NOMO-1 treated with DMSO at 0.1 percent for 48 hours (cell line): Measurements from ENCODE around the gene UGDH.
A peak's percentile ranks its signal among the peaks of the same experiment; 100 is the strongest.
"Not testable (repeated sequence)": the region's sequence is repeated elsewhere in the genome, so short reads cannot be mapped to it uniquely, and the experiment has no call there.

Experiments used
- DNase-seq: peaks from one replicate; lab custom pipeline; 2025; ENCODE audit not compliant: unreplicated experiment; lab: John Stamatoyannopoulos, UW

UGDH gene

GRCh38 chr4:39527296-39528060 is at the start of gene UGDH:
Gene UGDH (minus strand): TSS chr4:39527439. CDS start chr4:39521512, 5,927 bp downstream.
- peak; percentile 96 for DNase-seq

GRCh38 chr4:39574946-39575345 is 47.7 kb upstream of the UGDH start:
- DNase-seq: no peak

- DNase-seq: no peak
Observed at GRCh38 chr4:39571504-39571903, 44.3 kb upstream of the UGDH start.

GRCh38 chr4:39571054-39571453 is 43.8 kb upstream of the UGDH start:
- no peak for DNase-seq

- no peak for DNase-seq
Observed at GRCh38 chr4:39569209-39569608, 42.0 kb upstream of the UGDH start.

- DNase-seq: peak; percentile 30
Observed at GRCh38 chr4:39568805-39569204, 41.6 kb upstream of the UGDH start.

GRCh38 chr4:39565878-39566600 is 38.8 kb upstream of the UGDH start:
- no peak for DNase-seq

- no peak for DNase-seq
Observed at GRCh38 chr4:39563346-39563847, 36.2 kb upstream of the UGDH start.

GRCh38 chr4:39562792-39563191 is 35.6 kb upstream of the UGDH start:
- DNase-seq: no peak

- DNase-seq: no peak
Observed at GRCh38 chr4:39559626-39560025, 32.4 kb upstream of the UGDH start.

GRCh38 chr4:39555472-39555871 is 28.2 kb upstream of the UGDH start:
- no peak for DNase-seq

GRCh38 chr4:39548425-39549067 is 21.3 kb upstream of the UGDH start:
- no peak for DNase-seq

GRCh38 chr4:39544580-39545315 is 17.5 kb upstream of the UGDH start:
- no peak for DNase-seq

- DNase-seq: not testable (repeated sequence)
Observed at GRCh38 chr4:39544080-39544479, 16.8 kb upstream of the UGDH start.

- DNase-seq: no peak
Observed at GRCh38 chr4:39543034-39543433, 15.8 kb upstream of the UGDH start.

GRCh38 chr4:39542611-39543012 is 15.4 kb upstream of the UGDH start:
- DNase-seq: no peak

- DNase-seq: no peak
Observed at GRCh38 chr4:39541987-39542610, 14.9 kb upstream of the UGDH start.

- no peak for DNase-seq
Observed at GRCh38 chr4:39539089-39539611, 11.9 kb upstream of the UGDH start.

GRCh38 chr4:39533541-39533940 is 6.3 kb upstream of the UGDH start:
- no peak for DNase-seq

GRCh38 chr4:39532237-39532636 is 5.0 kb upstream of the UGDH start:
- DNase-seq: not testable (repeated sequence)
